ENCODE results near the gene ZNF112. TPM values are rescaled to one million over a fixed set of nuclear protein-coding genes. Genes with fewer than 3 reads are reported as not detected.

ZNF112 gene
- total and polyA plus RNA-seq, 4 donors = 0.47 to 2.0 (median 1.7) TPM

DNA sequence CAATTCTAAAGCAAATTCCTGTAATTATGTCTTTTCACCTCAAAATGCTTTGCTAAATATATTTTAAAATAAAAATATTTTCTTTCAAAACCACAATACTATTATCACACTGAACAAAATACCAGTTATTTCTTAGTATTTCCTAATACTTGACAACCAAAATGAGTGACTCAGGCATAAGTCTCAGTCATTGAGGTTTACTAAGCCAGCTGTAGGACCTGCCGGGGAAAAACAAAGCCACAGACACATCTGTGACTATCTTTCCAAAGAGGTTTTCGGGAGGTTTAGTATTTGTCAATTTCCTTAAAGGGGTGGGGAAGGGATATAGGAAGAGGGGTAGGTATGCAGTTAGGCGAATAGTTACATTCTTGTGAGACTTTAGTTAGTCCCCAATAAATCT lies 48.5 kb downstream of the ZNF112 start:
- Histone ChIP-seq H3K27ac (ENCODE audit: low read depth in 1 of 2, low read length in 2 of 2) (no peak overlapping the region), H3K4me3 (ENCODE audit: low read depth in 1 of 3, low read length in 3 of 3) (no peak overlapping the region), H3K9ac (ENCODE audit: low read depth in 1 of 2, low read length in 2 of 2) (no peak overlapping the region), H3K36me3 (ENCODE audit: control insufficient read depth in 4 of 4, insufficient read depth in 3 of 4, low read depth in 1 of 4, low read length in 3 of 4) (no peaks in the 10 kb centered on the region), H3K4me1 (ENCODE audit: control insufficient read depth in 4 of 4, insufficient read depth in 4 of 4, low read length in 3 of 4) (peaks cover 3 to 14% (median 9%) of the 10 kb centered on the region in 4 donors), H3K9me3 (ENCODE audit: control insufficient read depth in 4 of 4, low read length in 3 of 4) (peaks cover 11 to 32% (median 24%) of the 10 kb centered on the region in 4 donors), H3K27me3 (ENCODE audit: control insufficient read depth in 4 of 4, insufficient read depth in 4 of 4, low read length in 3 of 4) (no peaks in the 10 kb centered on the region)
- 89% methylated on average over 3 of the region's 3 CpGs for WGBS
- TF ChIP-seq, protein P1, sequence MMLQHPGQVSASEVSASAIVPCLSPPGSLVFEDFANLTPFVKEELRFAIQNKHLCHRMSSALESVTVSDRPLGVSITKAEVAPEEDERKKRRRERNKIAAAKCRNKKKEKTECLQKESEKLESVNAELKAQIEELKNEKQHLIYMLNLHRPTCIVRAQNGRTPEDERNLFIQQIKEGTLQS (IDR thresholded peaks at IDR 0.05) = no peak
- TF ChIP-seq RAD21 (IDR thresholded peaks at IDR 0.05) (no peak), EGR1 (IDR thresholded peaks at IDR 0.05; ENCODE audit: low read depth in 2 of 2) (no peak), JUND (IDR thresholded peaks at IDR 0.05) (no peak), FOXA1 (IDR thresholded peaks at IDR 0.05) (no peak), TAF1 (conservative IDR thresholded peaks at IDR 0.05) (no peak), HNF4A (conservative IDR thresholded peaks at IDR 0.05) (no peak), NR2F2 (IDR thresholded peaks at IDR 0.05) (no peak), YY1 (IDR thresholded peaks at IDR 0.05) (no peak), HNF4G (IDR thresholded peaks at IDR 0.05) (no peak), SP1 (IDR thresholded peaks at IDR 0.05) (no peak), RXRA (IDR thresholded peaks at IDR 0.05) (no peak), FOXA2 (IDR thresholded peaks at IDR 0.05) (no peak), GABPA (IDR thresholded peaks at IDR 0.05 in 1 of 2, conservative IDR thresholded peaks at IDR 0.05 in 1 of 2) (no peak)
- TF ChIP-seq, protein P2, sequence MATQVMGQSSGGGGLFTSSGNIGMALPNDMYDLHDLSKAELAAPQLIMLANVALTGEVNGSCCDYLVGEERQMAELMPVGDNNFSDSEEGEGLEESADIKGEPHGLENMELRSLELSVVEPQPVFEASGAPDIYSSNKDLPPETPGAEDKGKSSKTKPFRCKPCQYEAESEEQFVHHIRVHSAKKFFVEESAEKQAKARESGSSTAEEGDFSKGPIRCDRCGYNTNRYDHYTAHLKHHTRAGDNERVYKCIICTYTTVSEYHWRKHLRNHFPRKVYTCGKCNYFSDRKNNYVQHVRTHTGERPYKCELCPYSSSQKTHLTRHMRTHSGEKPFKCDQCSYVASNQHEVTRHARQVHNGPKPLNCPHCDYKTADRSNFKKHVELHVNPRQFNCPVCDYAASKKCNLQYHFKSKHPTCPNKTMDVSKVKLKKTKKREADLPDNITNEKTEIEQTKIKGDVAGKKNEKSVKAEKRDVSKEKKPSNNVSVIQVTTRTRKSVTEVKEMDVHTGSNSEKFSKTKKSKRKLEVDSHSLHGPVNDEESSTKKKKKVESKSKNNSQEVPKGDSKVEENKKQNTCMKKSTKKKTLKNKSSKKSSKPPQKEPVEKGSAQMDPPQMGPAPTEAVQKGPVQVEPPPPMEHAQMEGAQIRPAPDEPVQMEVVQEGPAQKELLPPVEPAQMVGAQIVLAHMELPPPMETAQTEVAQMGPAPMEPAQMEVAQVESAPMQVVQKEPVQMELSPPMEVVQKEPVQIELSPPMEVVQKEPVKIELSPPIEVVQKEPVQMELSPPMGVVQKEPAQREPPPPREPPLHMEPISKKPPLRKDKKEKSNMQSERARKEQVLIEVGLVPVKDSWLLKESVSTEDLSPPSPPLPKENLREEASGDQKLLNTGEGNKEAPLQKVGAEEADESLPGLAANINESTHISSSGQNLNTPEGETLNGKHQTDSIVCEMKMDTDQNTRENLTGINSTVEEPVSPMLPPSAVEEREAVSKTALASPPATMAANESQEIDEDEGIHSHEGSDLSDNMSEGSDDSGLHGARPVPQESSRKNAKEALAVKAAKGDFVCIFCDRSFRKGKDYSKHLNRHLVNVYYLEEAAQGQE (IDR thresholded peaks at IDR 0.05) = no peak
- TF ChIP-seq, protein P3, sequence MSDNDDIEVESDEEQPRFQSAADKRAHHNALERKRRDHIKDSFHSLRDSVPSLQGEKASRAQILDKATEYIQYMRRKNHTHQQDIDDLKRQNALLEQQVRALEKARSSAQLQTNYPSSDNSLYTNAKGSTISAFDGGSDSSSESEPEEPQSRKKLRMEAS (IDR thresholded peaks at IDR 0.05) = no peak
- TF ChIP-seq, protein P4, sequence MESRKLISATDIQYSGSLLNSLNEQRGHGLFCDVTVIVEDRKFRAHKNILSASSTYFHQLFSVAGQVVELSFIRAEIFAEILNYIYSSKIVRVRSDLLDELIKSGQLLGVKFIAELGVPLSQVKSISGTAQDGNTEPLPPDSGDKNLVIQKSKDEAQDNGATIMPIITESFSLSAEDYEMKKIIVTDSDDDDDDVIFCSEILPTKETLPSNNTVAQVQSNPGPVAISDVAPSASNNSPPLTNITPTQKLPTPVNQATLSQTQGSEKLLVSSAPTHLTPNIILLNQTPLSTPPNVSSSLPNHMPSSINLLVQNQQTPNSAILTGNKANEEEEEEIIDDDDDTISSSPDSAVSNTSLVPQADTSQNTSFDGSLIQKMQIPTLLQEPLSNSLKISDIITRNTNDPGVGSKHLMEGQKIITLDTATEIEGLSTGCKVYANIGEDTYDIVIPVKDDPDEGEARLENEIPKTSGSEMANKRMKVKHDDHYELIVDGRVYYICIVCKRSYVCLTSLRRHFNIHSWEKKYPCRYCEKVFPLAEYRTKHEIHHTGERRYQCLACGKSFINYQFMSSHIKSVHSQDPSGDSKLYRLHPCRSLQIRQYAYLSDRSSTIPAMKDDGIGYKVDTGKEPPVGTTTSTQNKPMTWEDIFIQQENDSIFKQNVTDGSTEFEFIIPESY (IDR thresholded peaks at IDR 0.05) = no peak
- TF ChIP-seq, protein P5, sequence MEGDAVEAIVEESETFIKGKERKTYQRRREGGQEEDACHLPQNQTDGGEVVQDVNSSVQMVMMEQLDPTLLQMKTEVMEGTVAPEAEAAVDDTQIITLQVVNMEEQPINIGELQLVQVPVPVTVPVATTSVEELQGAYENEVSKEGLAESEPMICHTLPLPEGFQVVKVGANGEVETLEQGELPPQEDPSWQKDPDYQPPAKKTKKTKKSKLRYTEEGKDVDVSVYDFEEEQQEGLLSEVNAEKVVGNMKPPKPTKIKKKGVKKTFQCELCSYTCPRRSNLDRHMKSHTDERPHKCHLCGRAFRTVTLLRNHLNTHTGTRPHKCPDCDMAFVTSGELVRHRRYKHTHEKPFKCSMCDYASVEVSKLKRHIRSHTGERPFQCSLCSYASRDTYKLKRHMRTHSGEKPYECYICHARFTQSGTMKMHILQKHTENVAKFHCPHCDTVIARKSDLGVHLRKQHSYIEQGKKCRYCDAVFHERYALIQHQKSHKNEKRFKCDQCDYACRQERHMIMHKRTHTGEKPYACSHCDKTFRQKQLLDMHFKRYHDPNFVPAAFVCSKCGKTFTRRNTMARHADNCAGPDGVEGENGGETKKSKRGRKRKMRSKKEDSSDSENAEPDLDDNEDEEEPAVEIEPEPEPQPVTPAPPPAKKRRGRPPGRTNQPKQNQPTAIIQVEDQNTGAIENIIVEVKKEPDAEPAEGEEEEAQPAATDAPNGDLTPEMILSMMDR (IDR thresholded peaks at IDR 0.05; ENCODE audit: low read depth, low read length, missing input control) = no peak
- no peak for DNase-seq (ENCODE audit: low spot score)
